Femur (tissue), 1 donor: ENCODE data around the gene PPP6C.
"Not testable (repeated sequence)": the region's sequence is repeated elsewhere in the genome, so short reads cannot be mapped to it uniquely, and the experiment has no call there.

Source experiments
- DNase-seq: peaks from one replicate; pipeline ENCODE4 v3.0.0-alpha.2; 2017

PPP6C gene

DNA sequence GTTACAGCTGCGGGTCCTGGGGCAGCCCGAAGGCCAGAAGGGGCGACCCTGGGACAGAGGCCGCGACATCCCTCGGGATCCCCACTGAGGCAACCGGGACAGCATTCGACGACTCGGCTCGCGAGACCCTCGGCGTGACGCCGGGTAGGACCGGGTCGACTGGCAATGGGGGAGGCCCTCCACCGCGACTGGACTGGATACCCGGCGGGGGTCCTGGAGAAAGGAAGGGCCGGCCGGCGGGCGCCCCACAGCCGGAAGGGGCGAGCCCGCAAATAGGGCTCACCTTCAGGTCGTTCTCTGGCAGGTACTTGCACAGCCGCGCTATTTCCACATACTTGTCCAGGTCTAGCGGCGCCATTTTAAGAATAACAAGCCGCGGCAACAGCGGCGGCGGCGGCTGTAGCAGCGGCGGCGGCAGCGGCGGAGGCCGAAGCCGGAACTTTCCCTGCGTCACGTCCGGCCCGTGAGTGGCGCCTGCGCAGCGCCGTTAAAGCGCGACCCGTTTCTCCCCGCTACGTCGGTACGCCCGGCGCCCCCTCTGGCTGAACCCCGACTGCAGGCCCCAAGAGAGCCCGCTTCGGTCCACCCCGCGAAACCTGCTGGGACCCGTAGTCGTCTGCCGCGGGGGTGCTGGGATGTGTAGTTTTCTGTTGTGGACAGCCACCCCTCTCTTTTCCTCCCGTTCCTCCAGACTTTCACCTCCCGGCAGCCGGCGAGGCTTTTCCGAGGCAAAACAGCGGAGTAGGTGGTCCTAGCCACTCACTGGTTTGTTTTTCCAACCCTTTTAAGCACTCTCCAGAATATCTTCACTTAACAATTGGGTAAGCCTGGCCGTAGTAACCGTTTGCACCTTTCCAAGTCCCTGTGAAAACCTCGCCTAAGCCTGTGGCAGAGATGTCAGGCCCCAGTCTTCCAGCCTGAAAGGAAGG is at the start of gene PPP6C:
TSS of gene PPP6C (minus strand) at position 443 of the 929 bp plus-strand sequence. CDS start at position 358, 85 bp downstream.
- peak; percentile 98 for DNase-seq

GRCh38 chr9:125238915-125239446 is 49.4 kb upstream of the PPP6C start:
- no peak for DNase-seq

DNA sequence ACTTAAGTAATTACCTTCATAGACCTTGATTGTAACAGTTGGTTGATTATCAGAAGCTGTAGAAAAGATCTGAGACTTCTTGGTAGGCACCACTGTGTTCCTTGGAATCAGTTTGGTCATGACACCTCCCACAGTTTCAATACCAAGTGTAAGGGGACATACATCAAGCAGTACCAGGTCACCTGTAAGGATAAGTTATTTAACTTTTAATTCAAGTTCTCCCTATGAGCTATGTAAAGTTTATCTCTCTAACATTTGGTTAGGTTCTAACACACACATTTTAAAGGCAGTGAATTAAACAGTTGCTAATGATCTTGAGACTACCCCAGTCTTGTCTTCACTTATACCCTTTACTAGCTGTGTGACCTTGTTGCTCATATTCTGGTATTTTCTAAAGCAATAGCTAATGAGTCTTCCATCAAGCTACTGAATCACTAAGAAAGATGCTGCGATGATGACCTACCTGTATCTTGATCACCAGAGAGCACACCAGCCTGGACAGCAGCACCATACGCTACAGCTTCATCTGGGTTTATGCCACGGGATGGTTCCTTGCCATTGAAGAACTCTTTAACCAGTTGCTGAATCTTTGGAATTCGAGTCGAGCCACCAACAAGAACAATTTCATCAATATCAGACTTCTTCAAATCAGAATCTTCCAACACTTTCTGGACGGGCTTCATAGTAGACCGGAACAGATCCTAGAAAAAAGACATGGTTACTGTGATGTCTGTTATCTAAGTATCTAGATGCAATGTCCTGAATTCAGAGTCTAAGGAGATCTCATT is 48.7 kb upstream of the PPP6C start:
- no peak for DNase-seq

DNA sequence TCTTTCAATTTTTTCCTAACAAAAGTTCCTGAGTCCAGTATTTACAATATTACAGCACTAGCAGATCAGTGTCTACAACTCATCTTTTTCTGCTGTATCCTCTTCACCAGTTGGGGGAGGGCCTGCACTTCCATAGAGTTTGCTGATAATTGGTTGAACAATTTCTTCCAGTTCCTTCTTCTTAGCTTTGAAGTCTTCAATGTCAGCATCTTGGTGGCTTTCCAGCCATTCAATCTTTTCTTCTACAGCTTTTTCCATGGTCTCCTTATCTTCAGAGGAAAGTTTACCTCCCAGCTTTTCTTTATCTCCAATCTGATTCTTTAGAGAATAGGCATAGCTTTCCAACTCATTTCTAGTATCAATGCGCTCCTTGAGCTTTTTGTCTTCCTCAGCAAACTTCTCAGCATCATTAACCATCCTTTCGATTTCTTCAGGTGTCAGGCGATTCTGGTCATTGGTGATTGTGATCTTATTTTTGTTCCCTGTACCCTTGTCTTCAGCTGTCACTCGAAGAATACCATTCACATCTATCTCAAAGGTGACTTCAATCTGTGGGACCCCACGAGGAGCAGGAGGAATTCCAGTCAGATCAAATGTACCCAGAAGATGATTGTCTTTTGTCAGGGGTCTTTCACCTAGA is 47.0 kb upstream of the PPP6C start:
- not testable (repeated sequence) for DNase-seq

DNA sequence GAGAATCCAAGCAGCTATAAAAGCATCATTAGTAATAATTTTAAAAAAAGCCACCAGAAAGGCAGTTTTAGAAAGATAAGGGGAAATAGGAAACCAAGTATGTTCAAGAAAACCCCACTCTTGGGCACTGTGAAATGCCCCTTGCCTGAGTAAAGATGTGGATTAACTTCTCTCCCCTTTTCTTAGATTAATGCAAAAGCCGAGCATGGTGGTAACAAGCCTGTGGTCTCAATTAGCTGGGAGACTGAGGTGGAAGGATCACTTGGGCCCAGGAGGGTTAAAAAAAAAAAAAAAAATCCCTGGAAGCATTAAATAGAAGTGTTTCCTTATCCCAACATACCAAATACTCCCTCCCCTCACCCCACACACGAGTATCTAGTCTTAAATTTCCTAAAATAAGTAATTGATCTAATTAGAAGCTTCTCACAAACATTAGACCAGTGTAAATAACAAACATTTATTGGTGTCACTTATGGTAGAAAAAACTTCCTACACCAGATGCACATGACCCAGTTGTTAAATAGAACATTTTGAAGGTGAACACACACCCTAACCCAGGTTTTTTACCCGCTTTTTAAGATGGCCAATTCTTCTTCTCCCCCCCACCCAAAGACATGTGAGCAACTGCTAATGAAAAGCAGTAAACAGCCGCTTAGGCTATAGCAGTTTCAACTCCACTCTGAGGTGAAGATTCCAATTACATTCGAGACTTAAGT is 46.4 kb upstream of the PPP6C start:
- no peak for DNase-seq

GRCh38 chr9:125234099-125234498 is 44.5 kb upstream of the PPP6C start:
- DNase-seq: not testable (repeated sequence)

- DNase-seq: no peak
Measured at GRCh38 chr9:125233678-125234077, 44.1 kb upstream of the PPP6C start.

- DNase-seq: no peak
Measured at GRCh38 chr9:125227761-125228160, 38.2 kb upstream of the PPP6C start.

- DNase-seq: not testable (repeated sequence)
Measured at GRCh38 chr9:125224858-125225257, 35.3 kb upstream of the PPP6C start.

DNA sequence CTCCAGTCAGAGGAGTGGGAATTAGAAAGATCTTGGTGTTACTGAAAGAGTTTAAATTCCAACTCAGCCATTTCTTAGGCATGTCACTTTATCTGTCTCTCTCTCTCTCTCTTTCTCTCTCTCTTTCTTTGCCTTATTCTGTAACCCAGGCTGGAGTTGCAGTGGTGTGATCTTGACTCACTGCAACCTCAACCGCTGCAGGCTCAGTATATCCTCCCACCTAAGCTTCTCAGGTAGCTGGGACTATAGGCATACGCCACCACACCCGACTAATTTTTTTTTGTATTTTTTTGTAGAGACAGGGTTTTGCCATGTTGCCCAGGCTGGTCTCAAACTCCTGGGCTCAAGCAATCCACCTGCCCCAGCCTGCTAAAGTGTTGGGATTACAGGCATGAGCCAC is 29.0 kb upstream of the PPP6C start:
- no peak for DNase-seq

GRCh38 chr9:125214186-125214585 is 24.6 kb upstream of the PPP6C start:
- DNase-seq: no peak

GRCh38 chr9:125204477-125204876 is 14.9 kb upstream of the PPP6C start:
- no peak for DNase-seq

GRCh38 chr9:125202846-125203618 is 13.4 kb upstream of the PPP6C start:
- no peak for DNase-seq

- peak; percentile 96 for DNase-seq
Measured at GRCh38 chr9:125200216-125201047, 10.8 kb upstream of the PPP6C start, which contains the start of gene RABEPK. Gene RABEPK, plus strand, starts transcription at chr9:125200542. Its CDS starts 2,472 bp downstream, at chr9:125203014.

DNA sequence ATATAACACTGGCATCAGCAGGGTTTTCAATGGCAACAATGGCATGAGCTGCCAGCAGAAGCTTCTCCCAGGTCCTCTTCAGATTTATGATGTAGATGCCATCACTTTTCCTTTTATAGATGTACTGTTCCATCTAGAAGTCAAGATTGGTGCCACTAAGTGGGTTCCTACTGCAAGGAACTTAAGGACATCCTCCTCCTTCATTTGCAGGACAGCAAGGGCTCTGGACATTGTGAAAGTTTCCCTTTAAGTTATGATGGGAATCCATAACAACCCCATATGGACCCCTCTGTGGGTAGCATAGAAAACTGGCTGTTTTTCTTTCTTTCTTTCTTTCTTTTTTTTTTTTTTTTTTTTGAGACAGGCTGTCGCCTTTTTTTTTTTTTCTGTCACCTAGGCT is 6.0 kb upstream of the PPP6C start:
- not testable (repeated sequence) for DNase-seq

- DNase-seq: not testable (repeated sequence)
Measured at GRCh38 chr9:125194466-125194865, 4.9 kb upstream of the PPP6C start.

DNA sequence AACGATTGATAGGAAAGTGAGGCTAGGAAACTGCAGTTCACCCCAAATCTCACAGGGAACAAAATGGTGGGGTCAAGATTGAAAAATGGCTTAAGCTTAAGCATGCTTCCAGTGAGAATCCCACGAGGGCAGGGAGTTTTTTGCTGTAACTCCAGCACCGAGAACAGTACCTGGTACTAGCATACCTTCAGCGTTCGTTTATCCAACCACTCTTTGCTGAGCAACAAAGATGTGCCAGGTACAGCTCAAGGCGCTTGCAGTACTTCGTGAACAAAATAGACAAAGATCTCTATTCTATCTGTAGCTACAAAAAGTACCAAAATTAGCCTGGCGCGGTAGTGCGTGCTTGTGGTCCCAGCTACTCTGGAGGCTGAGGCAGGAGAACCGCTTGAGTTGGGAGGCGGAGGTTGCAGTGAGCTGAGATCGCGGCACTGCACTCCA is 778 bp upstream of the PPP6C start:
- DNase-seq: no peak

GRCh38 chr9:125189011-125189360 is 617 bp downstream of the PPP6C start:
- DNase-seq: peak; percentile 48

DNA sequence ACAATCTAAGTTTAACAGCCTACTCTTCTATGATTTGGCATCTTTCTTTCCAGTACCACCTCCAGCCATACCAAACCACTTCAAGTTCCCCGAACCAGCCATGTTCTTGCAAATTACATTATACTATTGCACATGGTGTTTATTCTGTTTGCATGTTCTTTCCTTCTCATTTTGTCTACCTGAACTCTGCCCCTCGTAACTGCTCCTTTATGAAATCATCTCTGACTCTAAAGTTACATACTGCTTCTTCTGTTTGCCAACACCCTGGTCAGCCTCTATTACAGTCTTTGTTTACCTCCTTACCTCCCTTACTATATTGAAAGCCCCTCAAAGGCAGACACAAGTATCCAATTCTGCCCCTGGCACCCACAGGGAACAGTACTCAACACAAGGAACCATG is 6.0 kb downstream of the PPP6C start:
- no peak for DNase-seq

DNA sequence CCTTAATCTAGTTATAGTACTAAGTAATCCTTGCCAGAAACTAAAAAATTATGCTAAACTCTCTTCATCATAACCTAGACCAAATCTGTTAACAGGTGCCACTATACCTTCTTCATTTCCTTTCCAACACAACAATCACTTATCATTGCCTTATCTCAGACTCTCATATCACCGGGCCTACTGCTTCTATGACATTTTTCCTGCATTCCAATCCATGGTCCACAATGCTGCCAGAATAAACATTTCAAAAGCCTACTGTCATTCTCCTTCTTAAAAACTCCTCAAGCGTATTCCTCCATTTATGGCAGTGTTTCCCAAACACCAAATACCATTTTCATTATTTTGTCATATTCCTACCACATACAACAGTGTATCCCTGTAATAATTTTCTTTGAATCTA is 6.5 kb downstream of the PPP6C start:
- DNase-seq: no peak
